Endothelial cell of umbilical vein (primary cell): ENCODE data around the gene TUT1. TPM values are rescaled to one million over a fixed set of nuclear protein-coding genes. Genes with fewer than 3 reads are reported as not detected.
"Not testable (repeated sequence)": the region's sequence is repeated elsewhere in the genome, so short reads cannot be mapped to it uniquely, and the experiment has no call there.

Source experiments
- BruUV-seq: library from RNA; stranded (reverse); fragments of 400-500 nt; replicated peaks from 2 replicates; lab custom pipeline; 2021; lab: Mats Ljungman, UMichigan
- CTCF ChIA-PET: fragments of 300-600, 350-600 bp; sonication (Branson Sonifier 250); formaldehyde crosslinking; loops from one replicate; lab custom pipeline; 2021; ENCODE audit warnings: antibody characterized with exemption, inconsistent platforms; lab: Charles Lee
- POLR2A ChIA-PET: fragments of 300-600, 350-600 bp; sonication (Branson Sonifier 250); formaldehyde crosslinking; loops from one replicate; lab custom pipeline; 2021; ENCODE audit warnings: antibody characterized with exemption, inconsistent platforms; lab: Charles Lee
- DNase-seq: peaks from one replicate; pipeline ENCODE4 v3.0.0-alpha.2; 2011; ENCODE audit warnings: low read depth, low spot score
- FAIRE-seq: peaks from 2 replicates; lab custom pipeline; 2011; peaks lifted over from hg19 to GRCh38; lab: Jason Lieb, UNC
- H2AFZ ChIP-seq: 2 replicates; pipeline ENCODE4 v1.6.0; 2012; ENCODE audit warnings: low read depth, low read length, control low read depth, inconsistent platforms
- H3K27ac ChIP-seq: 2 replicates; pipeline ENCODE4 v1.5.1; 2011; ENCODE audit warnings: low read depth, mild to moderate bottlenecking, control low read depth, low read length, moderate library complexity; ENCODE audit not compliant: insufficient read depth
- H3K27me3 ChIP-seq, 2 experiments: 2 replicates each; pipeline versions ENCODE4 v1.6.0 to v1.6.1; 2011; ENCODE audit warnings: low read length in 2 of 2, mixed read lengths in 1 of 2; ENCODE audit not compliant: control insufficient read depth in 2 of 2, insufficient read depth in 2 of 2
- H3K36me3 ChIP-seq, 2 experiments: 2 replicates in 1 of 2; 3 replicates in 1 of 2; pipeline ENCODE4 v1.5.1; 2011; ENCODE audit warnings: low read length in 2 of 2, mild to moderate bottlenecking in 1 of 2, moderate library complexity in 1 of 2; ENCODE audit not compliant: control insufficient read depth in 2 of 2, insufficient read depth in 2 of 2; ENCODE audit errors: extremely low read depth in 1 of 2
- H3K4me1 ChIP-seq: 3 replicates; pipeline ENCODE4 v1.5.1; 2011; ENCODE audit warnings: mild to moderate bottlenecking, low read length; ENCODE audit not compliant: control insufficient read depth, insufficient read depth; ENCODE audit errors: extremely low read depth
- H3K4me2 ChIP-seq: 2 replicates; pipeline ENCODE4 v1.6.1; 2011; ENCODE audit warnings: low read length, control low read depth, mixed read lengths; ENCODE audit not compliant: insufficient read depth
- H3K4me3 ChIP-seq, 3 experiments: fragments of 200-600 bp in 1 of 3; sonication (generic), shearing (Covaris generic) in 1 of 3; replicated peaks in 1 of 3; 2 replicates each; pipeline ENCODE4 v1.5.1; 2011 to 2016; ENCODE audit warnings: control low read depth in 3 of 3, low read length in 3 of 3, mild to moderate bottlenecking in 2 of 3, inconsistent platforms in 1 of 3, low read depth in 1 of 3, moderate library complexity in 1 of 3; ENCODE audit not compliant: insufficient read depth in 1 of 3
- H3K79me2 ChIP-seq: 2 replicates; pipeline ENCODE4 v1.6.0; 2012; ENCODE audit warnings: low read length, inconsistent platforms; ENCODE audit not compliant: control insufficient read depth, insufficient read depth
- H3K9ac ChIP-seq: replicated peaks from 2 replicates; pipeline ENCODE3; 2011; ENCODE audit warnings: low read length, control low read depth; ENCODE audit not compliant: insufficient read depth; ENCODE audit errors: extremely low read depth
- H3K9me1 ChIP-seq: replicated peaks from 3 replicates; pipeline ENCODE4 v1.6.0; 2011; ENCODE audit warnings: mild to moderate bottlenecking, low read length; ENCODE audit not compliant: control insufficient read depth, insufficient read depth; ENCODE audit errors: extremely low read depth
- H3K9me3 ChIP-seq: replicated peaks from 2 replicates; pipeline ENCODE4 v1.5.1; 2012; ENCODE audit warnings: low read length, inconsistent platforms; ENCODE audit not compliant: control insufficient read depth, insufficient read depth
- H4K20me1 ChIP-seq: replicated peaks from 2 replicates; pipeline ENCODE3; 2011; ENCODE audit warnings: mild to moderate bottlenecking, low read length; ENCODE audit not compliant: control insufficient read depth, insufficient read depth; ENCODE audit errors: extremely low read depth
- EZH2 ChIP-seq: IDR thresholded peaks from 2 replicates; pipeline ENCODE4 v1.6.1; 2012; ENCODE audit warnings: borderline replicate concordance, low read depth, mild to moderate bottlenecking, moderate library complexity, low read length, inconsistent platforms; ENCODE audit not compliant: severe bottlenecking
- FOS ChIP-seq: IDR thresholded peaks from 2 replicates; pipeline ENCODE4 v1.6.1; 2011; ENCODE audit warnings: mild to moderate bottlenecking, low read length, moderate library complexity, borderline replicate concordance; ENCODE audit not compliant: insufficient read depth
- JUN ChIP-seq: IDR thresholded peaks from 2 replicates; pipeline ENCODE4 v1.6.1; 2011; ENCODE audit warnings: borderline replicate concordance, low read depth; ENCODE audit not compliant: insufficient read length, insufficient read depth
- POLR2AphosphoS5 ChIP-seq: IDR thresholded peaks from 2 replicates; pipeline ENCODE4 v1.6.1; 2012; ENCODE audit warnings: low read depth, mild to moderate bottlenecking, control low read depth, low read length, moderate library complexity; ENCODE audit not compliant: insufficient read depth
- dilution Hi-C: fragments of 300-500 bp; cut with MboI; formaldehyde crosslinking; loops from one replicate; pipeline ENCODE4 v1.15.0; 2019; ENCODE audit warnings: low sequenced_read_pairs; ENCODE audit not compliant: extremely low pct_ligation_motif_present
- intact Hi-C: fragments of 100-400 bp; cut with micrococcal nuclease; formaldehyde crosslinking; loops from one replicate; pipeline ENCODE4 v1.10.0; 2022
- polyA plus RNA-seq, 4 experiments: library from polyadenylated mRNA; depleted of rRNA in 3 of 4; stranded (reverse) in 3 of 4; unstranded in 1 of 4; fragments of >200 nt; gene quantifications; 2 replicates each; pipeline versions ENCODE4 v1.2.1 to v1.2.3, GENCODE V29; 2011 to 2012; ENCODE audit warnings: missing spikeins in 1 of 4
- total RNA-seq: library from RNA; stranded (reverse); gene quantifications from 2 replicates; pipeline ENCODE4 v1.2.3, GENCODE V29; 2021

The TUT1 gene
- total and polyA plus RNA-seq, 2 donors (not counting 3 experiments of a cell fraction or from before 2014, with no cell fraction given) = 12.7 to 16.9 TPM

DNA sequence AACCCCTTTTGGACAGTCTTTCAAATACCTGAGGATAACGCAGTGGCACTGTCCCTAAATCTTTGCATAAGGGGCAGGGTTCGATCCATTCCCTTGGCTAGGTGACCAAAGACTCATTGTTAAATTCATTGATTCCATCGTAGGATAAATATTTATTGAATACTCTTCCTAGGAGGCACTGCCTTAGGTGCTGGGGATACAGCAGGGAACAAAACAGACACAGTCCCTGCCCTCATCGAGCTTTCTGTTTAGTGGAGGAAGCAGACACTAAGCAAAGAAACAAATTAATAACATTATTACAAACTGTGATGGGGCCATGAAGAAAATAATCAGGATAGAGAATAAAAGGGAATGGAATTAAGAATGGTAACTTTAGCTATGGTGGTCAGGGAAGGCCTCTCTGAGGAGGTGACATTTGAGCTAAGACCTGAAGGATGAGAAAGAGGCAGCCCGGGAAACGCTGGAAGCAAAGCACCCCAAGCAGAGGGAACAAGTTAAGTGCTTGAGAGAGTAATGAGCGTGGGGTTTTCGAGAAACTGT, 29.8 kb upstream of the TUT1 start:
- peak; percentile 42 for FAIRE-seq
- ChIA-PET POLR2A (interaction anchor here (1.0 to 3.1 kb wide), 6 partner anchors 9 to 44 kb away, joined by 3 to 14 read pairs (median 5); partner anchors contain the start of genes C11orf98, CSKMT, EML3 and GANAB), CTCF (interaction anchor here (0.8 to 2.2 kb wide), 10 partner anchors 9 to 226 kb away, joined by 3 to 30 read pairs (median 4); partner anchors contain the start of genes AHNAK, C11orf98, CSKMT and EEF1G)
- H3K4me2 ChIP-seq = peak overlapping the region; percentile 84
- dilution Hi-C loops = no loop called here
- peak overlapping the region; percentile 14 to 80 (median 66) for H3K4me3 ChIP-seq
- peaks cover 15% of the 10 kb centered on the region for H3K4me1 ChIP-seq
- H3K9me1 ChIP-seq = no peaks in the 10 kb centered on the region
- no peak for DNase-seq
- peak overlapping the region; percentile 4 for H3K27ac ChIP-seq
- H2AFZ ChIP-seq = peak overlapping the region; percentile 2
- H3K27me3 ChIP-seq = no peaks in the 10 kb centered on the region
- H3K9ac ChIP-seq = peak overlapping the region; percentile 48
- H4K20me1 ChIP-seq = no peaks in the 10 kb centered on the region
- H3K79me2 ChIP-seq = peaks cover 6% of the 10 kb centered on the region
- BruUV-seq = TSS peak; percentile 11
- TF ChIP-seq JUN (no peak), FOS (no peak), POLR2AphosphoS5 (no peak), EZH2 (no peak)
- H3K36me3 ChIP-seq = peaks cover under 1 to 14% of the 10 kb centered on the region in 2 experiments
- intact Hi-C loops = loop anchor here (1.0 kb wide), 1 partner anchor 9 kb away; the partner anchor contains the start of gene EML3
- H3K9me3 ChIP-seq = no peaks in the 10 kb centered on the region

DNA sequence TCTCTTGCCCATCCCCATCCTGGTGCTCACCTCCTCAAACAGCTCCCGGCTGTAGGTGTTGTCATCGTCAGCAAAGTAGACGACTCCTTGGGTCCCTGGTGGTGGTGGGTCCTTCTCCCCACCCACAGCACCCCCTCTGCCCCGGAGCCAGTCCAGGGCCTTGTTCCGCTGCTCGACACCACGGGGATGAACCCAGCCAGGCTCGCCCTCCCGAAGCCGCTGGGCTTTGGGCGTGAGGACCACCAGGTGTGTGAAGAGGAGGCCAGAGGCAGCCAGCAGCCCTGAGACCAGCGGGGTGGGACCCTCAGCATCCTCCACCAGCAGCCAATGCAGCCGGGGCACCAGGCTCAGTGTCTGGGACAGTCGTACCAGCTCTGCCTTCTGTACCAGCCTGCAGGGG, 25.6 kb upstream of the TUT1 start:
- FAIRE-seq, H2AFZ ChIP-seq, CTCF ChIA-PET, H3K9me1 ChIP-seq, intact Hi-C loops, H3K27ac ChIP-seq, H3K36me3 ChIP-seq, H3K9ac ChIP-seq, H3K4me3 ChIP-seq, BruUV-seq, POLR2A ChIA-PET, H3K4me2 ChIP-seq, H3K79me2 ChIP-seq, H3K27me3 ChIP-seq, dilution Hi-C loops, H3K9me3 ChIP-seq, DNase-seq, H4K20me1 ChIP-seq: not testable (repeated sequence)
- peaks cover 13% of the 10 kb centered on the region for H3K4me1 ChIP-seq
